SKM-1 (cell line): ENCODE measurements around the gene GNG12.

Source experiments
- DNase-seq: peaks from one replicate; lab custom pipeline; 2025; ENCODE audit not compliant: unreplicated experiment; lab: John Stamatoyannopoulos, UW

Gene GNG12

GRCh38 chr1:67843331-67843730 is 10.1 kb upstream of the GNG12 start:
- DNase-seq: no peak

- DNase-seq: no peak
Measured at GRCh38 chr1:67840449-67840848, 7.2 kb upstream of the GNG12 start.

- DNase-seq: no peak
Measured at GRCh38 chr1:67839826-67840225, 6.6 kb upstream of the GNG12 start.

GRCh38 chr1:67838180-67838910 is 5.1 kb upstream of the GNG12 start:
- DNase-seq: no peak

- DNase-seq: no peak
Measured at GRCh38 chr1:67836769-67837168, 3.5 kb upstream of the GNG12 start.

- DNase-seq: no peak
Measured at GRCh38 chr1:67835663-67836452, 2.6 kb upstream of the GNG12 start.

- no peak for DNase-seq
Measured at GRCh38 chr1:67834246-67834877, 1.1 kb upstream of the GNG12 start.

GRCh38 chr1:67833602-67833940 is 304 bp upstream of the GNG12 start:
- DNase-seq: no peak

GRCh38 chr1:67831850-67832513 is 1.3 kb downstream of the GNG12 start:
- peak; percentile 37 for DNase-seq

GRCh38 chr1:67830928-67831830 is 2.1 kb downstream of the GNG12 start:
- no peak for DNase-seq

GRCh38 chr1:67830226-67830625 is 3.0 kb downstream of the GNG12 start:
- no peak for DNase-seq

- no peak for DNase-seq
Measured at GRCh38 chr1:67827688-67828087, 5.6 kb downstream of the GNG12 start.

GRCh38 chr1:67825591-67825990 is 7.7 kb downstream of the GNG12 start:
- DNase-seq: no peak

GRCh38 chr1:67824766-67825165 is 8.5 kb downstream of the GNG12 start:
- no peak for DNase-seq

GRCh38 chr1:67823615-67824014 is 9.7 kb downstream of the GNG12 start:
- no peak for DNase-seq

GRCh38 chr1:67821263-67821662 is 12.0 kb downstream of the GNG12 start:
- DNase-seq: no peak

- DNase-seq: no peak
Measured at GRCh38 chr1:67818725-67819301, 14.5 kb downstream of the GNG12 start.

- DNase-seq: no peak
Measured at GRCh38 chr1:67818162-67818561, 15.1 kb downstream of the GNG12 start.

GRCh38 chr1:67817319-67817718 is 15.9 kb downstream of the GNG12 start:
- DNase-seq: no peak

- DNase-seq: no peak
Measured at GRCh38 chr1:67816506-67816905, 16.8 kb downstream of the GNG12 start.
